ENCODE data around the gene WDR48. TPM values are rescaled to one million over a fixed set of nuclear protein-coding genes. Genes with fewer than 3 reads are reported as not detected.

The WDR48 gene
- total and polyA plus RNA-seq, 2 donors = 25.7 to 66.9 TPM

DNA sequence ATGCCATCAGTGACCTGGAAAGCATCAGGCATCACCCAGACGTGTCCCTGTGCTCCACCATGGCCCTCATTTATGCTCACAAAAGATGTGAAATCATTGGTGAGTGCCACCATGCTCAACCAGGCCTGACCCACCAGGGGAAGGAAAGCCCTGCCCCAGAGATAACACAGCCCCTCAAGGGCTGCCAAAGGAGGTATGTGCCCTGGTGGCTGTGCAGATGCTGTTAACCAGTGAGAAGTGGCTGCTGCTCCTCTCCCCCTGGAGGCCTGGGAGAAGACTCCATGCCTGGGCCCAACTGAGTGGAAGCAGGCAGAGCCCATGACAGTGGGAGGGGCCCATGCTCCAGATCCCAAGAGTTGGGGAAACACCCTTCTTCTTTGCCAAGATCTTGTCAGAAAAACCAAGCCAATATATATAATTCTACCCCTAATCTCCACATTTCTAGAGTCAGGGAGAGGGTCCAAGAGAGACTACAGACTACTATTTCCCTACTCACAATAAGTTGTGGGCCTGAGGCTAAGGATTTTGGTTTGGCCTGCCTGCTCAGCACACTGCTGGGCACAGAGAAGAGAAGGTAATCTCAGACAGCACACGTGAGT, 58.3 kb downstream of the WDR48 start:
- no peak for DNase-seq (ENCODE audit: extremely low spot score)
- 72% methylated on average over 2 of the region's 2 CpGs for WGBS
- no peak overlapping the region for H3K27ac ChIP-seq (ENCODE audit: low read depth)

DNA sequence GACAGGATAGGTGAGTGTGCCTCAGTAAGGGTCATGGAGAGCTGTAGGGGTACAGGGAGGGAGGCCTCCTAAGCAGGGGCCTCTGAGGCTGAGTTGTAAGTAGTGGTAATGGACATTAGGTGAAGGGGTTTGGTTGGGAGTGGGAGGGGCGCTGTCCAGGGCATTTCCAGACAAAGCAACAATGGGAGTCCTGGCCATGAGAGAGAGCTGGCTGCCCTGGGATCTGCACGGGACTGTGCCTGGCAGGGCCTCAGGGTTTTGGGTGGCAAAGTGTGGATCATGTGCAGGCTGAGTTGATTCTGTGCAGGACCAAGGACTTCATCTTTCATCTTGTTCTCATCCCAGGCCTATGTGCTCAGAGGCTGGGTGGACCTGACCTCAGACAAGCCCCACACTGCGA, 60.3 kb downstream of the WDR48 start:
- Histone ChIP-seq H3K4me1 (ENCODE audit: insufficient read depth) (no peaks in the 10 kb centered on the region), H3K4me3 (ENCODE audit: low read depth, low read length) (no peak overlapping the region), H3K36me3 (ENCODE audit: insufficient read depth) (no peaks in the 10 kb centered on the region), H3K27ac (ENCODE audit: low read depth) (no peak overlapping the region)
- no peak for DNase-seq (ENCODE audit: extremely low spot score)
- 87% methylated on average over 3 of the region's 3 CpGs for WGBS

More for the DNA sequence above, 58.3 kb downstream of the WDR48 start:
- Histone ChIP-seq H3K4me3 (ENCODE audit: low read depth, low read length) (no peak overlapping the region), H3K36me3 (ENCODE audit: insufficient read depth) (no peaks in the 10 kb centered on the region), H3K4me1 (ENCODE audit: insufficient read depth) (no peaks in the 10 kb centered on the region)

DNA sequence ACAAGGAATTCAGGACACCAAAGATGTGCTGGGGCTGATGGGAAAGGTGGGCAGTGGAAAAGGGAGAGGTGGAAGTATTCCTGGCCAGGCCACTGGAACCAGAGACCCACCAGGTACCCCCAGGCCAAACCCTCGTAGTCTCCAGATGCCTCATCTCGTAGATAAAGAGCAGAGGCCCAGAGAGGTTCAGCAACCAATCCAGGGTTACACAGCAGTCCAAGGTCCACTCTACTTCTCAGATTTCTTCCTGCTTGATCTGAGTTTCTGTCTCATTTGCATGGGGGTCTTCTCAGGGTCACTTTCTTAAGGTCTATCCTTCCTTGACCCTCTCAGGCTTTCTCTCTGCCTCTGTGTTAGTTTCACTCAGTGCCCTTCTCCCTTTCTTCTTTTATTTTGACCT, 60.7 kb downstream of the WDR48 start:
- 86% methylated on average over 2 of the region's 2 CpGs for whole genome bisulfite sequencing
- Histone ChIP-seq H3K36me3 (ENCODE audit: insufficient read depth) (no peaks in the 10 kb centered on the region), H3K4me3 (ENCODE audit: low read depth, low read length) (no peak overlapping the region), H3K27ac (ENCODE audit: low read depth) (no peak overlapping the region), H3K4me1 (ENCODE audit: insufficient read depth) (no peaks in the 10 kb centered on the region)
- no peak for DNase-seq (ENCODE audit: extremely low spot score)

DNA sequence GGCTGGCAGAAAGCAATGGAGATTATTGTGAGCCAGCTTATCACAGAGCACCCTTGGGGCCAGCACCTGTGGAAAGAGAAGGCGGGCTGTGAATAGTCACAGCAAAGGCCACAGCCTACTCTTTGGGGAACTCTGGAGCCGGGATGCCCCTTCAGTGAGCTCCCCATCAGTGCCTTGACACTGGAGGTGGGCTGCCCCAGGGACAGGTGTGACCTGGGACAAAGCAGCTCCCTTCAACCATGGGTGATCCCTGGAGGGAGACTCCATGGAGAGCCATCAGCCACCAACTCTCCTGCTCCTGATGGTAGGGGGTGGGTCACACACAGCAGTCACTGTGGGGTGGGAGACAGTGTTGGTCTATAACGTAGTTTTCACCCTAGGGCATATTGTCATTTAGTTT, 61.5 kb downstream of the WDR48 start:
- no peaks in the 10 kb centered on the region for H3K36me3 ChIP-seq (ENCODE audit: insufficient read depth)
- no peak overlapping the region for H3K4me3 ChIP-seq (ENCODE audit: low read depth, low read length)
- WGBS = 93% methylated on average over 3 of the region's 3 CpGs
- H3K27ac ChIP-seq (ENCODE audit: low read depth) = no peak overlapping the region
- no peaks in the 10 kb centered on the region for H3K4me1 ChIP-seq (ENCODE audit: insufficient read depth)
- no peak for DNase-seq (ENCODE audit: extremely low spot score)

DNA sequence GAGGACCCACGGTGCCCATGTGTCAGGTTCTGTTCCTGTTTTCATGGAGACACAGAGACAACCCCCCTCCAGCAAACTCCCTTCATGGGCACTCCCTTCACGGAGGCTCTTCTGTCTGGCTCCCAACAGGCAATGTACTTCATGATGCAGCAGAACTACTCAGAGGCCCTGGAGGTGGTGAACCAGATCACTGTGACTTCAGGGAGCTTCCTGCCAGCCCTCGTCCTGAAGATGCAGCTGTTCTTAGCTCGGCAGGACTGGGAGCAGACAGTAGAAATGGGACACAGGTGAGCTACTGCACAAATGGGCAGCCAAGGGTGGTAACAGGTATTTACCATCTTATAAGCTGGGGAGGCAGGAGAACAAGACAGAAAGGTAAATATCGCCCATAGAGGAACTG, 62.6 kb downstream of the WDR48 start:
- Histone ChIP-seq H3K4me3 (ENCODE audit: low read depth, low read length) (no peak overlapping the region), H3K4me1 (ENCODE audit: insufficient read depth) (no peaks in the 10 kb centered on the region), H3K36me3 (ENCODE audit: insufficient read depth) (no peaks in the 10 kb centered on the region), H3K27ac (ENCODE audit: low read depth) (no peak overlapping the region)
- 77% methylated on average over 5 of the region's 5 CpGs for WGBS
- no peak for DNase-seq (ENCODE audit: extremely low spot score)

DNA sequence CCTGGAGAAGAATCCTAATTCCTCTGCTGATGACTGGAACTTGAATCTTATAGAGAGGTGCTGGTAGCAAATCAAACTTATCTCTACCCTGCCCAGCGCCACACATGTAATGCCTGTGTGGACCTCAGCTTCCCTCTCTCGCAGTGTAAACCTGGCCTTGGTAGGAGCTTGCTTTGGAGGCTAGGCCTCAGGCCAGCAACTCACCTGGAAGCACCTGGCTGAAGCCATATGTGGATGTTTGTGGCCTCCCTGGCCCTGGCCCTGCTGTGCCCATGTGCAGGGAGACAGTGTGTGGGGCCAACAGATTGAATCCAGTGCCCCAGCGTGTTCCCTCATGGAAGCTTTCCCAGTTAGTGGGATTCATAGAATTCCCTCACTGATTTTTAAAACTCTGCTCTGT, 64.1 kb downstream of the WDR48 start:
- 95% methylated on average over 3 of the region's 3 CpGs for WGBS
- Histone ChIP-seq H3K36me3 (ENCODE audit: insufficient read depth) (no peaks in the 10 kb centered on the region), H3K4me3 (ENCODE audit: low read depth, low read length) (no peak overlapping the region), H3K4me1 (ENCODE audit: insufficient read depth) (no peaks in the 10 kb centered on the region), H3K27ac (ENCODE audit: low read depth) (no peak overlapping the region)
- no peak for DNase-seq (ENCODE audit: extremely low spot score)

DNA sequence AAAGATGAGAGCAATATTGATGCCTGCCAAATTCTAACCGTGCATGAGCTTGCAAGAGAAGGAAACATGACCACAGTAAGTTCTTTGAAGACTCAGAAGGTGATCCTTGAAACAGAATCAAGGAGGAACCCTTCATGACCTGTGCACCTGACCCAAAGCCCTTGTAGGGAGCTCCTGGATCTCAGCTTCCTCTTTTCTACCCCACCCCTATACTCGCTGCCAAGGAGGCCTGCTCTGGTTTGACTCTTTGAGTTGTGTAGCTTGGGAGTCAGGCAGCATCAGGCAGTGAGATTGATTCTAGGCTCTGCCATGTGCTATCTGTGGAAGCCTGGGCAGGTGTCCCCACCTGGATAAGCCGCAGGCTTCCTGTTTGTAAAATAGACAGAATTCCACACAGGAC, 66.3 kb downstream of the WDR48 start:
- no peaks in the 10 kb centered on the region for H3K36me3 ChIP-seq (ENCODE audit: insufficient read depth)

DNA sequence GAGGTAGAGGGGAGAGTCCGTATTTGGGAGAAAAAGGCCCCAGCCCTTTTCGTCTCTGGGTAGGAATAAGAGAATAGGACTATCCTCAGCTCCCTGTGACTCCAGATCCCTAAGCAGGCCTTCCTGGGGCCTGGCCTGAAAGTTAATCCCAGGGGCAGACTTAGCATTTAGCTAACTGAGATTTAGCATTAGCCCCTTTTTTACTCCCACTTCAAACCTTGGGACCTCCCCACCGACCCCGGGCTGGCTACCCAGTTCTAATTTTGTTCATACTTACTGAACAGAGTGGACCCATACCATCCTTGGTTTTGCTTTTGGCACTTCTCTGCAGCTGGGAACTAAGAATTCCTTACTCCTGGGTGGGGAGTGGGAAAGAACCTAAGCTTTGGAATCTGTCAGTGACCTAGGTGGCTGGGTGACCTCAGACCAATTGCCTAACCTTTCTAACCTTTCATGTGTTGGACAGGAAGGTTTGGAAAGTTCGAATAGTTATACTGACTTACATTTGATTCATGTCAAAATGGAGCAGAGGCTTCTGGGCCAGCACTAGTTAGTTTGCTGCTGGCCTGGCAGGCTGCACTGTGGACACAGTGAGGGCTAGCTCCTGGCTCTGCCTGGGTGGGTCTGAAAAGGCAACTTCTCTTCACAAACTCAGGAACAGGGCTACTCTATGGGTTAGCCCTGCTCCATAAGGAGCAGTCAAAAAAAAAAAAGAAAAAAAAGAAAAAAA, 67.3 kb downstream of the WDR48 start:
- no peak for DNase-seq (ENCODE audit: extremely low spot score)
- WGBS = 74% methylated on average over 5 of the region's 5 CpGs
- Histone ChIP-seq H3K27ac (ENCODE audit: low read depth) (no peak overlapping the region), H3K36me3 (ENCODE audit: insufficient read depth) (no peaks in the 10 kb centered on the region), H3K4me1 (ENCODE audit: insufficient read depth) (no peaks in the 10 kb centered on the region), H3K4me3 (ENCODE audit: low read depth, low read length) (no peak overlapping the region)

More for the DNA sequence above, 66.3 kb downstream of the WDR48 start:
- Histone ChIP-seq H3K4me1 (ENCODE audit: insufficient read depth) (no peaks in the 10 kb centered on the region), H3K4me3 (ENCODE audit: low read depth, low read length) (no peak overlapping the region), H3K27ac (ENCODE audit: low read depth) (no peak overlapping the region)
- 83% methylated on average over 3 of the region's 3 CpGs for whole genome bisulfite sequencing
- no peak for DNase-seq (ENCODE audit: extremely low spot score)

DNA sequence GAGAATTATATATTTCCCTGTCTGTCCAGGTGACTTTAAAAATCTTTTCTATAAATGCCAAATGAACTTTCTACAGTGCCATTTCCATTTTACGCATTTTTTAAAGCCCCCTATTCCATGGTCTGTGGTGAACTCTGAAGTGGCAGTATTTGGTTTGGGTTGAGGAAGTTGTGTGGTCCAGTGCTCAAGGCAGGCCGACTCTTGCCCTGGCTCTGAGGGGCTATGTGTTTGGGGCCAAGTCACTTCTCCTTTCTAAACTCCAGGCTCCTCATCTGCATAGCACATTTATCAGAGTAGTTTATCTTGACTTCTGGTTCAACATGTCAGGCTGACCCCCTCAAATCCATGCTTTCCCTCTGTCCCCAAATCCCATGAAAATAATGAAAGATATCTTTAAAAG, 69.8 kb downstream of the WDR48 start:
- no peak for DNase-seq (ENCODE audit: extremely low spot score)
- WGBS = 89% methylated on average over 2 of the region's 2 CpGs
- no peaks in the 10 kb centered on the region for H3K36me3 ChIP-seq (ENCODE audit: insufficient read depth)
- no peak overlapping the region for H3K4me3 ChIP-seq (ENCODE audit: low read depth, low read length)
- no peak overlapping the region for H3K27ac ChIP-seq (ENCODE audit: low read depth)
- no peaks in the 10 kb centered on the region for H3K4me1 ChIP-seq (ENCODE audit: insufficient read depth)

DNA sequence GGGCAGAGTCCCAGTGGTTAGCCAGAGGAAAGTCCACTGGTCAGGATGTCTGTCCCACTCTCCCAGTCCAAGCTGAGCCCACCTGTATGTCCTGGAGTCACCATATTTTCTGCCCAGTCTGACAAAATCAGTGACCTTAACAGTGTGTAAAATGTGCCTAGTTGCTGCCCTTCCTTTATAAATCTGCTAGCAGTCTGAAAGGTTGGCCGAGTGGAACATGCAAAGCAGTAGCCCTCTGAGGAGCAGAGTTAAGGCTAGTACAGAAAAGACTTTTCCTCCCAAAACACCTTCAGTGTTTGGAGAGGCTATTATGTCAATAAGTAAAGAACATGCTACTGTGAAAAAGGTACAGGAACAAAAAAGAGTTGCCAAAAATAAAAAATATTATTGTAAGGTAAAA, 71.0 kb downstream of the WDR48 start:
- no peak for DNase-seq (ENCODE audit: extremely low spot score)
- H3K4me1 ChIP-seq (ENCODE audit: insufficient read depth) = no peaks in the 10 kb centered on the region
- 88% methylated on average over 1 of the region's 1 CpG for WGBS

DNA sequence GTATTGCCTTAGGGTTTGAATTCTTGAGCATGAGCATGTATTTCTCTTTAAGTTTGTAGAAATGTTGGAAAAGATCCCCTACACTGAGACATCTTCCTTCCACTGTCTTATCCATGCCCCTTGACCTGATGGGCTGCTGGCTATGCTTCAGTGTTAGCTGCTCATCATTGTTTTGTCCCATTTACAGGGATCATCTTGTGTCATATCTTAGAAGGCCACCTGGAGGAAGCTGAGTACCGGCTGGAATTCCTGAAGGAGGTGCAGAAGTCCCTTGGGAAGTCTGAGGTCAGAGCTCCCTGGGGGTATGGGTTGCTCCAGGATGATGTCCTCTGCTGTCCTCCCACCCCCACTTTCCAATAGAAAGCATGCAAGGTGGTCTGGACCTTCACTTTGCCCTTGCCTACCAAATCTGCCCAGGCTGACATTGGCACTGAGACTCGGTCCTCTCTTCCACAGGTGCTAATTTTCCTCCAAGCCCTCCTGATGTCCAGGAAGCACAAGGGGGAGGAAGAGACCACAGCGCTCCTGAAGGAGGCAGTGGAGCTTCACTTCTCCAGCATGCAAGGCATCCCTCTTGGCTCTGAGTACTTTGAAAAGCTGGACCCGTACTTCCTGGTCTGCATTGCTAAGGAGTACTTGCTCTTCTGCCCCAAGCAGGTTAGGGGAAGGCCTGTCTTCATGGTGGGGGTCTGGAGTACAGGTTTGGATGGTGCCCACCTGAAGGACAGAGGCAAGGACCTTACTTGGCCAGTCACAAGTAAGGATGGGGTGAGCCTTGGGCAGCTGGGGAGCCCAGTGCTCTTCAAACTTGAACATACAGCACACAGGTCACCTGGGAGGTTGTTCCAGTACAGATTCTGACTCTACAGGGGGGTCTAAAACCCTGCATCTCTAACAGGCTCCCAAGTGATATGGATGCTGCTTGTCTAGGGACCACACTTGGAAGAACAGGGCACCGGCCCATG, 73.3 kb downstream of the WDR48 start:
- Histone ChIP-seq H3K27ac (ENCODE audit: low read depth) (peak overlapping the region; percentile 18), H3K4me1 (ENCODE audit: insufficient read depth) (no peaks in the 10 kb centered on the region), H3K36me3 (ENCODE audit: insufficient read depth) (no peaks in the 10 kb centered on the region), H3K4me3 (ENCODE audit: low read depth, low read length) (no peak overlapping the region)
- 65% methylated on average over 5 of the region's 5 CpGs for WGBS
- DNase-seq (ENCODE audit: extremely low spot score) = no peak

More for the DNA sequence above, 71.0 kb downstream of the WDR48 start:
- no peak overlapping the region for H3K4me3 ChIP-seq (ENCODE audit: low read depth, low read length)
- no peak overlapping the region for H3K27ac ChIP-seq (ENCODE audit: low read depth)
- H3K36me3 ChIP-seq (ENCODE audit: insufficient read depth) = no peaks in the 10 kb centered on the region

DNA sequence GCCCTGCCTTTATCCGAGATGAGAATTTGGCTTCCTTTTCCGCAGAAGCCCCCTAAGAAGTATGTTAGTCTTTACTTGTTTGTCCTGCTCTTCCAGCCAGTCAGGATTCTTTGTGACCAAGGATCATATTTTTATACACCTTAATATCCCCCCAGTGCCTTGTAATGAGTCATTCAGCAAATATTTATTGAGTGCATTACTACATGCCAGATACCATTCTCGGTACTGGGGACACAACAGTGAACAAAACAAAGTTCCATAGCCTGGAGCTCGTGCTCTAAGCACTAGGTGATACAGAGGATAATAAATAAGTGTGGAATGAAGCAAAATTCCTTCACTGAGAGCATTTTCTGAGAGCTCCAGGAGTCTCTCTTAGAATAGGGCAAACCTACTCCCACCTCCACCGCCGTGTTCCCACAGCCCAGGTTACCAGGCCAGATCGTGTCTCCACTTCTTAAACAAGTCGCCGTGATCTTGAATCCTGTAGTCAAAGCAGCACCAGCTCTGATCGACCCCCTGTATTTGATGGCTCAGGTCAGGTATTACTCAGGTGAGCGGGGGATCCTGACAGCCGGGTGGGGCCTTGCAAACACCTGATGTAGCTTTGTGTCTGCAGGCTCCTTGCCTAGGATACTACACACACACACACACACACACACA, 74.2 kb downstream of the WDR48 start:
- Histone ChIP-seq H3K36me3 (ENCODE audit: insufficient read depth) (no peaks in the 10 kb centered on the region), H3K4me1 (ENCODE audit: insufficient read depth) (no peaks in the 10 kb centered on the region), H3K27ac (ENCODE audit: low read depth) (peak overlapping the region; percentile 18), H3K4me3 (ENCODE audit: low read depth, low read length) (no peak overlapping the region)
- WGBS = 59% methylated on average over 12 of the region's 12 CpGs
- DNase-seq (ENCODE audit: extremely low spot score) = peak; percentile 70

DNA sequence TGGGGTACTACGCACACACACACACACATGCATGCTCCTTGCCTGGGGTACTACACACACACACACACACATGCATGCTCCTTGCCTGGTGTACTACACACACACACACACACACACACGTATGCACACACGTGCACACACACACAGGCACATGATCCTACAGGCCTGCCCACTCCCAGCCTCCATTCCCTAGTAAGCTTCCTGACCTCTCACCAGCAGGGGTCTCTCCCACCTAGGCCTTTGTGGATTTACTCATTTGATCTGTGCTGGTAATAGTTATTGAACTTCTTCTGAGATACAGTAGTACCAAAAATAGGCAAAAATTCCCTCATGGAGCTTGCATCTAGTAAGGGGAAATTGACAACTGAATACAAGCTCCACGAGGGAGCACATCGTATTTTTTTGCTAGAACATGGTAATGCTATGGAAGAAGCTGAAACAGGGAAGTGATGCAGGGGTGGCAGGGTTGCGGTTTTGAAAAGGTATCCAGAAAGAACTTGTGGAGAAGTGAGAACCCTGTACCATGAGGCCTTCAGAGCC, 74.8 kb downstream of the WDR48 start:
- no peak for DNase-seq (ENCODE audit: extremely low spot score)
- no peak overlapping the region for H3K27ac ChIP-seq (ENCODE audit: low read depth)

More for the DNA sequence above, 74.8 kb downstream of the WDR48 start:
- WGBS = 54% methylated on average over 6 of the region's 6 CpGs
- H3K4me1 ChIP-seq (ENCODE audit: insufficient read depth) = no peaks in the 10 kb centered on the region
- no peak overlapping the region for H3K4me3 ChIP-seq (ENCODE audit: low read depth, low read length)
- no peaks in the 10 kb centered on the region for H3K36me3 ChIP-seq (ENCODE audit: insufficient read depth)
